ENCODE measurements around the gene ARAP3. TPM values are rescaled to one million over a fixed set of nuclear protein-coding genes. Genes with fewer than 3 reads are reported as not detected.
A peak's percentile ranks its signal among the peaks of the same experiment; 100 is the strongest.

Gene ARAP3
- total RNA-seq, 1 experiment from 2014 or later, result 2.5 TPM

DNA sequence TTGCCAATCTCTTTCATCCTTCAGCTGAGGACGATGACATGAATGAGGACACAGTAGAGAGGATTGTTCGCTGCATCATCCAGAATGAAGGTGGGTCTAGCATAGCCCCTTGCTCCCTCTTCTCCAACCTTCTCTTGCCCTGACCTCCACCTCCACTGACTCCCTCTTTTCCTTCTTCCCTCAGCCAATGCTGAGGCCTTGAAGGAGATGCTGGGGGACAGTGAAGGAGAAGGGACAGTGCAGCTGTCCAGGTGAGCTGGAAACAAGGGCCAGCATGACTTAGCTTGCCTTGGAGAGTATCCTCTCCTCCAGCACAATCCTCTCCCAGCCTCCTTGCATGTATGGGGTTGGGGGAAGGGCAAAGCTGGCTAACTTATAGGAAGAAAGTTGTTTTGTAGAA lies 43.3 kb downstream of the ARAP3 start:
- POLR2A ChIA-PET, result no interaction called here

DNA sequence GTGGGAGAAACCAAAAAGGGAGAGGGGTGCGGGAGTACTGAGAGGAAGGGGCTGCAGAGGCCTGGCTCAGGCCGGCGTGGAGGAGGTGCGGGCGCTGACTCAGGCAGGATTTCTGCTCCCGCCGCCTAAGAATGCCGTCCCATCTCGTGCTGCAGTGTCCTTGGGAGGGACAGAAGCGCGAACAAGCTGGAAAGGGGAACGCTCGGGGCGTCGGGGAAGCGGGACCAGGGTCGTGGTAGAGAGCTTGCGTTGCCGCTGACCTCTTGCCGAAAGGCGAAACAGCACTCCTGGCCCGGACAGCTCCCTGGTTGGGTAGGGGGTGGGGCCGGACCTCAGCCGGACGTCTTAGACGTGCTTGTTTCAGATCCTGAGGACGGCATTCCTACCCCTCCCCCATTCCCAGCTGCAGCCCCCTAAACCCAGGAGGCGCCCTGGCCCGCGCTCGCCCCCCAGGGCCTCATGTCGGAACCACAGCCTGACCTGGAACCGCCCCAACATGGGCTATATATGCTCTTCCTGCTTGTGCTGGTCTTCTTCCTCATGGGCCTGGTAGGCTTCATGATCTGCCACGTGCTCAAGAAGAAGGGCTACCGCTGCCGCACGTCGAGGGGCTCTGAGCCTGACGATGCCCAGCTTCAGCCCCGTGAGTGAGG lies 44.1 kb downstream of the ARAP3 start:
- intact Hi-C loops (cut with micrococcal nuclease; ENCODE audit: unreplicated experiment), result no loop called here
- DNase-seq (ENCODE audit: low read depth, low spot score), result no peak

More for the DNA sequence above, 43.3 kb downstream of the ARAP3 start:
- BruUV-seq (replicated peaks), result no TSS peak
- TF ChIP-seq, protein P1, sequence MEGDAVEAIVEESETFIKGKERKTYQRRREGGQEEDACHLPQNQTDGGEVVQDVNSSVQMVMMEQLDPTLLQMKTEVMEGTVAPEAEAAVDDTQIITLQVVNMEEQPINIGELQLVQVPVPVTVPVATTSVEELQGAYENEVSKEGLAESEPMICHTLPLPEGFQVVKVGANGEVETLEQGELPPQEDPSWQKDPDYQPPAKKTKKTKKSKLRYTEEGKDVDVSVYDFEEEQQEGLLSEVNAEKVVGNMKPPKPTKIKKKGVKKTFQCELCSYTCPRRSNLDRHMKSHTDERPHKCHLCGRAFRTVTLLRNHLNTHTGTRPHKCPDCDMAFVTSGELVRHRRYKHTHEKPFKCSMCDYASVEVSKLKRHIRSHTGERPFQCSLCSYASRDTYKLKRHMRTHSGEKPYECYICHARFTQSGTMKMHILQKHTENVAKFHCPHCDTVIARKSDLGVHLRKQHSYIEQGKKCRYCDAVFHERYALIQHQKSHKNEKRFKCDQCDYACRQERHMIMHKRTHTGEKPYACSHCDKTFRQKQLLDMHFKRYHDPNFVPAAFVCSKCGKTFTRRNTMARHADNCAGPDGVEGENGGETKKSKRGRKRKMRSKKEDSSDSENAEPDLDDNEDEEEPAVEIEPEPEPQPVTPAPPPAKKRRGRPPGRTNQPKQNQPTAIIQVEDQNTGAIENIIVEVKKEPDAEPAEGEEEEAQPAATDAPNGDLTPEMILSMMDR (IDR thresholded peaks at IDR 0.05), result no peak
- TF ChIP-seq POLR2AphosphoS5 (IDR thresholded peaks at IDR 0.05; ENCODE audit: low read depth, low read length) (no peak), SIN3A (IDR thresholded peaks at IDR 0.05; ENCODE audit: borderline replicate concordance, insufficient read depth, low read depth, low read length) (no peak), TCF7L2 (IDR thresholded peaks at IDR 0.05; ENCODE audit: low read depth, low read length) (no peak)
- TF ChIP-seq, protein P2, sequence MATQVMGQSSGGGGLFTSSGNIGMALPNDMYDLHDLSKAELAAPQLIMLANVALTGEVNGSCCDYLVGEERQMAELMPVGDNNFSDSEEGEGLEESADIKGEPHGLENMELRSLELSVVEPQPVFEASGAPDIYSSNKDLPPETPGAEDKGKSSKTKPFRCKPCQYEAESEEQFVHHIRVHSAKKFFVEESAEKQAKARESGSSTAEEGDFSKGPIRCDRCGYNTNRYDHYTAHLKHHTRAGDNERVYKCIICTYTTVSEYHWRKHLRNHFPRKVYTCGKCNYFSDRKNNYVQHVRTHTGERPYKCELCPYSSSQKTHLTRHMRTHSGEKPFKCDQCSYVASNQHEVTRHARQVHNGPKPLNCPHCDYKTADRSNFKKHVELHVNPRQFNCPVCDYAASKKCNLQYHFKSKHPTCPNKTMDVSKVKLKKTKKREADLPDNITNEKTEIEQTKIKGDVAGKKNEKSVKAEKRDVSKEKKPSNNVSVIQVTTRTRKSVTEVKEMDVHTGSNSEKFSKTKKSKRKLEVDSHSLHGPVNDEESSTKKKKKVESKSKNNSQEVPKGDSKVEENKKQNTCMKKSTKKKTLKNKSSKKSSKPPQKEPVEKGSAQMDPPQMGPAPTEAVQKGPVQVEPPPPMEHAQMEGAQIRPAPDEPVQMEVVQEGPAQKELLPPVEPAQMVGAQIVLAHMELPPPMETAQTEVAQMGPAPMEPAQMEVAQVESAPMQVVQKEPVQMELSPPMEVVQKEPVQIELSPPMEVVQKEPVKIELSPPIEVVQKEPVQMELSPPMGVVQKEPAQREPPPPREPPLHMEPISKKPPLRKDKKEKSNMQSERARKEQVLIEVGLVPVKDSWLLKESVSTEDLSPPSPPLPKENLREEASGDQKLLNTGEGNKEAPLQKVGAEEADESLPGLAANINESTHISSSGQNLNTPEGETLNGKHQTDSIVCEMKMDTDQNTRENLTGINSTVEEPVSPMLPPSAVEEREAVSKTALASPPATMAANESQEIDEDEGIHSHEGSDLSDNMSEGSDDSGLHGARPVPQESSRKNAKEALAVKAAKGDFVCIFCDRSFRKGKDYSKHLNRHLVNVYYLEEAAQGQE (IDR thresholded peaks at IDR 0.05; ENCODE audit: insufficient read depth in 1 of 2, low read depth in 2 of 2, low read length in 1 of 2), result no peak
- no peaks in the 10 kb centered on the region; the same call in none of the 2 replicates for H3K36me3 ChIP-seq (ENCODE audit: control insufficient read depth, insufficient read depth, low read length)
- intact Hi-C loops (cut with micrococcal nuclease; ENCODE audit: unreplicated experiment) (no loop called here), in situ Hi-C loops (cut with HindIII; ENCODE audit: low pct_unique_long_range_greater_than_20kb, low sequenced_read_pairs) (no loop called here)
- H3K4me1 ChIP-seq (ENCODE audit: control insufficient read depth, insufficient read depth, low read length), result peaks cover 15% of the 10 kb centered on the region
- CTCF ChIA-PET, result interaction anchor here (0.8 kb wide), 1 partner anchor 47 kb away, joined by 6 read pairs; no protein-coding TSS in a partner anchor
- H3K27ac ChIP-seq (ENCODE audit: low read length), result no peak overlapping the region
- ATAC-seq (no peak), DNase-seq (ENCODE audit: low read depth, low spot score) (no peak)
- no peaks in the 10 kb centered on the region for H3K27me3 ChIP-seq (ENCODE audit: control insufficient read depth, insufficient read depth, low read length)
- no peak overlapping the region for H3K4me3 ChIP-seq (ENCODE audit: low read depth in 2 of 2, low read length in 2 of 2)
- H3K9me3 ChIP-seq (ENCODE audit: control insufficient read depth, insufficient read depth, low read depth, low read length), result no peaks in the 10 kb centered on the region

More for the DNA sequence above, 44.1 kb downstream of the ARAP3 start:
- Histone ChIP-seq H3K4me1 (ENCODE audit: control insufficient read depth, insufficient read depth, low read length) (peaks cover 15% of the 10 kb centered on the region), H3K4me3 (ENCODE audit: low read depth in 2 of 2, low read length in 2 of 2) (peak overlapping the region; percentile 84 to 89), H3K27me3 (ENCODE audit: control insufficient read depth, insufficient read depth, low read length) (no peaks in the 10 kb centered on the region), H3K36me3 (ENCODE audit: control insufficient read depth, insufficient read depth, low read length) (no peaks in the 10 kb centered on the region; the same call in none of the 2 replicates), H3K27ac (ENCODE audit: low read length) (peak overlapping the region; percentile 75), H3K9me3 (ENCODE audit: control insufficient read depth, insufficient read depth, low read depth, low read length) (no peaks in the 10 kb centered on the region)
- ATAC-seq, result peak; percentile 3
- no TSS peak for BruUV-seq (replicated peaks)
- POLR2A ChIA-PET, result no interaction called here
- CTCF ChIA-PET, result no interaction called here
- no peak for TF ChIP-seq SIN3A (IDR thresholded peaks at IDR 0.05; ENCODE audit: borderline replicate concordance, insufficient read depth, low read depth, low read length)
- TF ChIP-seq, protein P2 (IDR thresholded peaks at IDR 0.05; ENCODE audit: insufficient read depth in 1 of 2, low read depth in 2 of 2, low read length in 1 of 2), result peak; percentile 92 to 96
- no peak for TF ChIP-seq TCF7L2 (IDR thresholded peaks at IDR 0.05; ENCODE audit: low read depth, low read length)
- TF ChIP-seq, protein P1 (IDR thresholded peaks at IDR 0.05), result peak; percentile 65; the same call in 1 of the 2 replicates
- no peak for TF ChIP-seq POLR2AphosphoS5 (IDR thresholded peaks at IDR 0.05; ENCODE audit: low read depth, low read length)
- in situ Hi-C loops (cut with HindIII; ENCODE audit: low pct_unique_long_range_greater_than_20kb, low sequenced_read_pairs), result no loop called here
